ENCODE results near the gene FAM78A. TPM values are rescaled to one million over a fixed set of nuclear protein-coding genes. Genes with fewer than 3 reads are reported as not detected.

FAM78A gene
- total and polyA plus RNA-seq, 12 donors, result 7.0 to 53.1 (median 30.3) TPM

DNA sequence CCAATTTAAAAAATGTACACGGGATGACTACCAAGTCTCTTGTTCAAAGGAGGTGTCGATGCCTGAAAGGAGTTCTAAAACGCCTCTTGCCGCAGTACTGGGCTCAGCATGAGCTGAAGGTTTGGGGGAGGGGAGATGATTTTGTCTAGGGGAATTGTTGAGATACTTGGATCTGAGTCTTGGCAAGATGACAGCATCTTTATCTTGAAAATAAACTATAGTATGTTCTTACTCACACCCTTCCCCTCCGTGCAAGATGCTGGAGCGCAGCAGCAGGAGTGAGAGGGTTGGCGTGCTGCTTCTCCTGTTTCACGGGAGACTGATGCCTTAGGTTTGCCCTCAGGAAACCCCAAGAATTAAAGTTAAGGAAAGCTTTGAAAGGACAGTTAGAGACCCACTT lies 47.3 kb downstream of the FAM78A start:
- intact Hi-C loops (cut with DNase I), result no loop called here
- Histone ChIP-seq H3K9me3 (no peaks in the 10 kb centered on the region), H3K4me3 (peak overlapping the region in 1 of 10 donors; percentile 58), H3K4me1 (peaks cover 0 to 37% (median 24%) of the 10 kb centered on the region in 9 donors), H3K36me3 (peaks cover 0 to 77% (median 21%) of the 10 kb centered on the region in 9 donors), H3K27me3 (no peaks in the 10 kb centered on the region), H3K27ac (peak overlapping the region in 2 of 10 donors; percentile 47 to 92)
- 74 to 84% methylated on average over 8 of the region's 8 CpGs for WGBS, 2 donors
- DNase-seq, result no peak
- ATAC-seq, result no peak
- TF ChIP-seq, protein P1, sequence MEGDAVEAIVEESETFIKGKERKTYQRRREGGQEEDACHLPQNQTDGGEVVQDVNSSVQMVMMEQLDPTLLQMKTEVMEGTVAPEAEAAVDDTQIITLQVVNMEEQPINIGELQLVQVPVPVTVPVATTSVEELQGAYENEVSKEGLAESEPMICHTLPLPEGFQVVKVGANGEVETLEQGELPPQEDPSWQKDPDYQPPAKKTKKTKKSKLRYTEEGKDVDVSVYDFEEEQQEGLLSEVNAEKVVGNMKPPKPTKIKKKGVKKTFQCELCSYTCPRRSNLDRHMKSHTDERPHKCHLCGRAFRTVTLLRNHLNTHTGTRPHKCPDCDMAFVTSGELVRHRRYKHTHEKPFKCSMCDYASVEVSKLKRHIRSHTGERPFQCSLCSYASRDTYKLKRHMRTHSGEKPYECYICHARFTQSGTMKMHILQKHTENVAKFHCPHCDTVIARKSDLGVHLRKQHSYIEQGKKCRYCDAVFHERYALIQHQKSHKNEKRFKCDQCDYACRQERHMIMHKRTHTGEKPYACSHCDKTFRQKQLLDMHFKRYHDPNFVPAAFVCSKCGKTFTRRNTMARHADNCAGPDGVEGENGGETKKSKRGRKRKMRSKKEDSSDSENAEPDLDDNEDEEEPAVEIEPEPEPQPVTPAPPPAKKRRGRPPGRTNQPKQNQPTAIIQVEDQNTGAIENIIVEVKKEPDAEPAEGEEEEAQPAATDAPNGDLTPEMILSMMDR (IDR thresholded peaks at IDR 0.05), result no peak

DNA sequence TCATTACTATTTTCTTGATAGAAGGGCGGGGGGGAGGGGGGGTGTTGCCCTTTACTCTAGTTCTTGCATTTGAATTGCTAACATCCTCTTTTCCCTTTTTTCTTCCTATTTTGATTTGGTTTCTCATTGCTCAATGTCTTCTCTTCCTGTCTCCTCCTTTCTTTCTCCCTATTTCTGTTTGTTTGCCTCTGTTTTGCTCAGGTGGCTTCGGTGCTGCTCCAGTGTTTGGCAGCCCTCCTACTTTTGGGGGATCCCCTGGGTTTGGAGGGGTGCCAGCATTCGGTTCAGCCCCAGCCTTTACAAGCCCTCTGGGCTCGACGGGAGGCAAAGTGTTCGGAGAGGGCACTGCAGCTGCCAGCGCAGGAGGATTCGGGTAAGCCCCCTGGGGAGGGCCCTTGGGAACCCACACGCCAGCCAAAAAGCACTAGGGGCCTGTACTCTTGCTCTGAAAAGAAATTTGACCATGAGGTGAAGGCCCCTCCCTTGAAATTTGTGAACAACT lies 48.3 kb downstream of the FAM78A start:
- intact Hi-C loops (cut with DNase I), result no loop called here
- Histone ChIP-seq H3K27ac (peak overlapping the region in 4 of 10 donors; percentile 2 to 92 (median 32)), H3K27me3 (no peaks in the 10 kb centered on the region), H3K36me3 (peaks cover 0 to 72% (median 11%) of the 10 kb centered on the region in 9 donors), H3K4me1 (peaks cover 0 to 37% (median 20%) of the 10 kb centered on the region in 9 donors), H3K9me3 (no peaks in the 10 kb centered on the region), H3K4me3 (peak overlapping the region in 7 of 10 donors; percentile 10 to 58 (median 27))
- ATAC-seq, result peak in 1 of 8 donors; percentile 19
- TF ChIP-seq, protein P1 (IDR thresholded peaks at IDR 0.05), result no peak
- no peak for DNase-seq
- 69 to 73% methylated on average over 9 of the region's 9 CpGs for WGBS, 2 donors

DNA sequence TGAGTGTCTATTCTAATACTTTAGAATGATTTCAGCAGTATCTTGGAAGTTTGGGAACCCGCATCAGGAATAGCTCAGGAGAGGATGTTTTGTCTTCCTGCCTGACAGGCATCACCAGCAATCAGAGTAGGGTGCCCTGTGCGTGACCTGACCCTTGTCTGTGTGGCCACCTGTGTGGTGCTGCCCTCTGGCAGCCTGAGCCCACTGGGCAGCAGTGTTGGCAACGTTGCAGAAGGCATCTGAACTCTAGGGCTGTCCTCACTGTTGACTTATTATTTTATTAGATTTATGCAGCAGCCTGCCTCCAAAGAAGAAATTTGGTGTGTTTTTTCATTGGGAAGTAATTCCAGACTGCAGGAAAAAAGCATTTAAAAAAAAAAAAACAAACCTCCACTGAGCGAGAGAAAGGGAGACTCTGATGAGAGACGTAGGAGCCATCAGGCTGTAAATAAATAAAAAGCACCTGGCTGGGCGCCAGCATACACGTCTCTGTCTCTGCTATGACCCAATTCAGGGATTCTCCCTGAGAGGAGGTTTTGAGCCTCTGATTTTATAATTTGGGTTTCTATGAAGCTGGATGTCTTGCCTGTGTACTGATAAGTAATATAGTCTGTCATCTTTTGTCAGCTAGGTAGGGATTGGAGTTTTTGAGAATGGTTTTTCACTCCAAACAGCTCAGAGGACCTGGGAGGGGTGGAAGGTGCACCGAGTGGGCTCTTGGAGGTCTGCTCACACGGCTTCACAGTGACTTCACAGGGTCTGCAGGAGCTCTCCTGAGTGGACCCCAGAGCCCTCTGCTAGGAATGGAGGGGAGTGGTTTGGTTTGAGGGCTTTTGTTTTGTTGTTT lies 49.0 kb downstream of the FAM78A start:
- Histone ChIP-seq H3K4me1 (peaks cover 0 to 37% (median 20%) of the 10 kb centered on the region in 9 donors), H3K27ac (peak overlapping the region in 3 of 10 donors; percentile 2 to 92 (median 18)), H3K36me3 (peaks cover 0 to 72% (median 11%) of the 10 kb centered on the region in 9 donors), H3K4me3 (peak overlapping the region in 2 of 10 donors; percentile 30 to 58), H3K27me3 (no peaks in the 10 kb centered on the region), H3K9me3 (no peaks in the 10 kb centered on the region)
- intact Hi-C loops (cut with DNase I), result no loop called here
- TF ChIP-seq, protein P1 (IDR thresholded peaks at IDR 0.05), result no peak
- peak in 6 of 8 donors; percentile 26 to 63 (median 46) for ATAC-seq
- peak in 1 of 2 donors; percentile 25 for DNase-seq
- WGBS, 2 donors, result 47 to 48% methylated on average over 9 of the region's 9 CpGs

DNA sequence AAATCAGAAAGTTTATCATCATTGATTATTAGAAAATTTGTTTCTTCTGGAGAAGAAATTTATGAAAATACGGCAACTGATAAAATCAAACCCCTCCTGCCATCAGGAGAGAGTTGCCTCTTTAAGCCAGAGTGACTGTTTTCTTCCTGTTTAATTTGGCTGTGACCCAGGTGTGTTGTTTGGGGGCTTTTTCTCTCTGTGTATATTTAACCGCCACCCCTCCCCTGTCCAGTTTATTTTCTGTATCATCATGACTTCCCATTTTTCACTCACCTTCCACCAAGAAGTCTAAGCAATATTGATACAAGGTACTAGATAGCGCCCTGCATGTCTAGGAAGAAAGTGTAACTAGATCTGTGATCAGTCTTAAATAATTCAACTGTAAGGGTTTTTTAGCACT lies 50.1 kb downstream of the FAM78A start:
- Histone ChIP-seq H3K27ac (no peak overlapping the region), H3K27me3 (no peaks in the 10 kb centered on the region), H3K9me3 (no peaks in the 10 kb centered on the region), H3K36me3 (peaks cover 0 to 68% (median 9%) of the 10 kb centered on the region in 9 donors), H3K4me3 (no peak overlapping the region), H3K4me1 (peaks cover 0 to 37% (median 20%) of the 10 kb centered on the region in 9 donors)
- intact Hi-C loops (cut with DNase I), result no loop called here
- DNase-seq (no peak), ATAC-seq (no peak)
- 82 to 84% methylated on average over 3 of the region's 3 CpGs for WGBS, 2 donors
- TF ChIP-seq, protein P1 (IDR thresholded peaks at IDR 0.05), result no peak

All from heart right ventricle (tissue), 16 donors.